ENCODE results near the gene SMYD3. TPM values are rescaled to one million over a fixed set of nuclear protein-coding genes. Genes with fewer than 3 reads are reported as not detected.

Gene SMYD3
- total and polyA plus RNA-seq, 11 donors = 6.3 to 12.1 (median 9.5) TPM

DNA sequence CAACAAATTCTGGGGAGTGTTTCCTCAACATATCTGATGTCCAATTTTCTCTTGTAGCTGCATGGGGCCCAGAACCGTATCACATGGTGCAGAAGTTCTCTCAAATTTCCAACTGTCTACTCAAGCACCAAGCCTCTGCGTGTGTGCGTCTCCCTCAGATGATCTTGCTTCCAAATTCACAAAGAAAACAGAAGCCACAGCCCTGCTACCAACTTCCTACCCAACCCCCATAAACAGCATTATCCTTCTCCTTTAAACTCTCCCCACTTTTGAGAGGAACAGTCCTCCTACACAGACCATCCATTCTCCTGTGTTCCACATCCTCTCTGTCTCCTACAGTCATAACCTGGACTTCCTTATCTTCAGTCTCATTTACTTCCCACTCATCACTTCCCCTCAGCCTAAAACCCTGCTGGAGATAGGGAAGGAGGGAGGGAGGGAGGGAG is 354.1 kb downstream of the SMYD3 start:
- Histone ChIP-seq H3K27ac (no peak overlapping the region), H3K9me3 (peaks cover 0 to 9% (median 0%) of the 10 kb centered on the region in 12 donors), H3K27me3 (no peaks in the 10 kb centered on the region), H3K4me3 (no peak overlapping the region), H3K4me1 (peaks cover 0 to 34% (median 0%) of the 10 kb centered on the region in 12 donors), H3K36me3 (no peaks in the 10 kb centered on the region)
- intact Hi-C loops (cut with DNase I) = no loop called here
- DNase-seq (no peak), ATAC-seq (no peak)
- 77 to 84% (median 80%) methylated on average over 3 of the region's 3 CpGs for WGBS, 4 donors
- TF ChIP-seq, protein P1, sequence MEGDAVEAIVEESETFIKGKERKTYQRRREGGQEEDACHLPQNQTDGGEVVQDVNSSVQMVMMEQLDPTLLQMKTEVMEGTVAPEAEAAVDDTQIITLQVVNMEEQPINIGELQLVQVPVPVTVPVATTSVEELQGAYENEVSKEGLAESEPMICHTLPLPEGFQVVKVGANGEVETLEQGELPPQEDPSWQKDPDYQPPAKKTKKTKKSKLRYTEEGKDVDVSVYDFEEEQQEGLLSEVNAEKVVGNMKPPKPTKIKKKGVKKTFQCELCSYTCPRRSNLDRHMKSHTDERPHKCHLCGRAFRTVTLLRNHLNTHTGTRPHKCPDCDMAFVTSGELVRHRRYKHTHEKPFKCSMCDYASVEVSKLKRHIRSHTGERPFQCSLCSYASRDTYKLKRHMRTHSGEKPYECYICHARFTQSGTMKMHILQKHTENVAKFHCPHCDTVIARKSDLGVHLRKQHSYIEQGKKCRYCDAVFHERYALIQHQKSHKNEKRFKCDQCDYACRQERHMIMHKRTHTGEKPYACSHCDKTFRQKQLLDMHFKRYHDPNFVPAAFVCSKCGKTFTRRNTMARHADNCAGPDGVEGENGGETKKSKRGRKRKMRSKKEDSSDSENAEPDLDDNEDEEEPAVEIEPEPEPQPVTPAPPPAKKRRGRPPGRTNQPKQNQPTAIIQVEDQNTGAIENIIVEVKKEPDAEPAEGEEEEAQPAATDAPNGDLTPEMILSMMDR (IDR thresholded peaks at IDR 0.05) = no peak
- no peak for TF ChIP-seq POLR2A (IDR thresholded peaks at IDR 0.05)

- Histone ChIP-seq H3K4me1 (peaks cover 0 to 23% (median 0%) of the 10 kb centered on the region in 12 donors), H3K27ac (peak overlapping the region in 1 of 12 donors; percentile 33), H3K36me3 (no peaks in the 10 kb centered on the region), H3K9me3 (peaks cover 0 to 10% (median 0%) of the 10 kb centered on the region in 12 donors), H3K27me3 (no peaks in the 10 kb centered on the region), H3K4me3 (no peak overlapping the region)
- intact Hi-C loops (cut with DNase I) = no loop called here
- TF ChIP-seq POLR2A (IDR thresholded peaks at IDR 0.05) = no peak
- TF ChIP-seq, protein P1 (IDR thresholded peaks at IDR 0.05) = no peak
- WGBS, 4 donors = 74 to 75% (median 74%) methylated on average over 6 of the region's 6 CpGs
- DNase-seq (no peak), ATAC-seq (no peak)
Measured at GRCh38 chr1:246151796-246152434, 355.2 kb downstream of the SMYD3 start.

GRCh38 chr1:246149543-246149942 is 357.5 kb downstream of the SMYD3 start:
- 92 to 97% (median 94%) methylated on average over 2 of the region's 2 CpGs for WGBS, 4 donors
- DNase-seq (no peak), ATAC-seq (no peak)
- no peaks in the 10 kb centered on the region for H3K27me3 ChIP-seq
- no peak overlapping the region for H3K4me3 ChIP-seq
- TF ChIP-seq POLR2A (IDR thresholded peaks at IDR 0.05) = no peak
- TF ChIP-seq, protein P1 (IDR thresholded peaks at IDR 0.05) = no peak
- H3K4me1 ChIP-seq = peaks cover 0 to 17% (median 0%) of the 10 kb centered on the region in 12 donors
- intact Hi-C loops (cut with DNase I) = no loop called here
- peaks cover 0 to 10% (median 0%) of the 10 kb centered on the region in 12 donors for H3K9me3 ChIP-seq
- no peaks in the 10 kb centered on the region for H3K36me3 ChIP-seq
- no peak overlapping the region for H3K27ac ChIP-seq

- H3K9me3 ChIP-seq = peaks cover 0 to 10% (median 0%) of the 10 kb centered on the region in 12 donors
- 93 to 96% (median 94%) methylated on average over 8 to 29 of the region's 29 CpGs for WGBS, 4 donors
- no peaks in the 10 kb centered on the region for H3K36me3 ChIP-seq
- H3K4me1 ChIP-seq = peaks cover 0 to 14% (median 0%) of the 10 kb centered on the region in 12 donors
- intact Hi-C loops (cut with DNase I) = no loop called here
- no peaks in the 10 kb centered on the region for H3K27me3 ChIP-seq
- DNase-seq = no peak
- H3K27ac ChIP-seq = no peak overlapping the region
- no peak overlapping the region for H3K4me3 ChIP-seq
- TF ChIP-seq POLR2A (IDR thresholded peaks at IDR 0.05) = no peak
- TF ChIP-seq, protein P1 (IDR thresholded peaks at IDR 0.05) = no peak
- ATAC-seq = no peak
Measured at GRCh38 chr1:246147524-246148461, 359.3 kb downstream of the SMYD3 start.

All from heart left ventricle (tissue), 16 donors.